Astrocyte (in vitro differentiated cells and primary cell): Measurements from ENCODE around the gene TH. TPM values are rescaled to one million over a fixed set of nuclear protein-coding genes. Genes with fewer than 3 reads are reported as not detected.

Experiments
- DNase-seq: peaks from one replicate; pipeline ENCODE4 v3.0.0-alpha.2; 2010; ENCODE audit warnings: low read depth
- FAIRE-seq: peaks from 2 replicates; lab custom pipeline; 2011; peaks lifted over from hg19 to GRCh38; lab: Jason Lieb, UNC
- H2AFZ ChIP-seq: 2 replicates; pipeline ENCODE4 v1.6.0; 2012; ENCODE audit warnings: low read depth, low read length, inconsistent platforms
- H3K27ac ChIP-seq: 2 replicates; pipeline ENCODE4 v1.5.1; 2011; ENCODE audit warnings: low read depth, low read length, inconsistent platforms
- H3K27me3 ChIP-seq: 2 replicates; pipeline ENCODE4 v1.6.0; 2011; ENCODE audit warnings: low read length, inconsistent platforms; ENCODE audit not compliant: insufficient read depth
- H3K36me3 ChIP-seq: 2 replicates; pipeline ENCODE4 v1.5.1; 2011; ENCODE audit warnings: low read length, inconsistent platforms; ENCODE audit not compliant: insufficient read depth
- H3K4me1 ChIP-seq: 2 replicates; pipeline ENCODE4 v1.5.1; 2011; ENCODE audit warnings: low read length, inconsistent platforms; ENCODE audit not compliant: insufficient read depth
- H3K4me2 ChIP-seq: 2 replicates; pipeline ENCODE4 v1.6.0; 2012; ENCODE audit warnings: low read length, inconsistent platforms
- H3K4me3 ChIP-seq: 2 replicates; pipeline ENCODE4 v1.5.1; 2011; ENCODE audit warnings: low read depth, mild to moderate bottlenecking, low read length, inconsistent platforms; ENCODE audit not compliant: insufficient read depth
- H3K79me2 ChIP-seq: 2 replicates; pipeline ENCODE4 v1.6.0; 2012; ENCODE audit warnings: mild to moderate bottlenecking, low read length, inconsistent platforms; ENCODE audit not compliant: insufficient read depth
- H3K9ac ChIP-seq: 2 replicates; pipeline ENCODE4 v1.6.0; 2012; ENCODE audit warnings: mild to moderate bottlenecking, low read length, inconsistent platforms
- H3K9me3 ChIP-seq: 2 replicates; pipeline ENCODE4 v1.5.1; 2012; ENCODE audit warnings: low read depth, mild to moderate bottlenecking, low read length, inconsistent platforms; ENCODE audit not compliant: insufficient read depth
- H4K20me1 ChIP-seq: 2 replicates; pipeline ENCODE4 v1.6.0; 2012; ENCODE audit warnings: low read length, inconsistent platforms; ENCODE audit not compliant: insufficient read depth
- H3K27ac Mint-ChIP-seq: one replicate; pipeline ENCODE4 v1.8.0; 2021; ENCODE audit warnings: mild to moderate bottlenecking, mixed read lengths; ENCODE audit not compliant: unreplicated experiment
- H3K27me3 Mint-ChIP-seq: one replicate; pipeline ENCODE4 v1.8.0; 2021; ENCODE audit warnings: low read depth, mixed read lengths; ENCODE audit not compliant: unreplicated experiment
- H3K36me3 Mint-ChIP-seq: one replicate; pipeline ENCODE4 v1.8.0; 2021; ENCODE audit warnings: low read depth, mixed read lengths; ENCODE audit not compliant: unreplicated experiment
- H3K4me1 Mint-ChIP-seq: one replicate; pipeline ENCODE4 v1.8.0; 2021; ENCODE audit warnings: low read depth, mixed read lengths; ENCODE audit not compliant: unreplicated experiment
- H3K4me3 Mint-ChIP-seq: one replicate; pipeline ENCODE4 v1.8.0; 2021; ENCODE audit warnings: mild to moderate bottlenecking, moderate library complexity, mixed read lengths; ENCODE audit not compliant: unreplicated experiment
- H3K9me3 Mint-ChIP-seq: one replicate; pipeline ENCODE4 v1.8.0; 2021; ENCODE audit warnings: mild to moderate bottlenecking, mixed read lengths; ENCODE audit not compliant: unreplicated experiment
- EZH2 ChIP-seq: IDR thresholded peaks from 2 replicates; pipeline ENCODE4 v1.6.1; 2012; ENCODE audit warnings: mild to moderate bottlenecking, low read length, inconsistent platforms; ENCODE audit not compliant: insufficient read depth
- total RNA-seq: library from RNA; stranded (reverse); gene quantifications from 2 replicates; pipeline ENCODE4 v1.2.1, GENCODE V29; 2021
- TF ChIP-seq, protein P1 (sequence below): IDR thresholded peaks from 2 replicates; pipeline ENCODE4 v1.5.1; 2011; ENCODE audit warnings: low read depth, mild to moderate bottlenecking, inconsistent platforms, low read length, moderate library complexity; ENCODE audit not compliant: insufficient read depth

The TH gene
- total RNA-seq, 1 donor from 2014 or later: not detected

DNA sequence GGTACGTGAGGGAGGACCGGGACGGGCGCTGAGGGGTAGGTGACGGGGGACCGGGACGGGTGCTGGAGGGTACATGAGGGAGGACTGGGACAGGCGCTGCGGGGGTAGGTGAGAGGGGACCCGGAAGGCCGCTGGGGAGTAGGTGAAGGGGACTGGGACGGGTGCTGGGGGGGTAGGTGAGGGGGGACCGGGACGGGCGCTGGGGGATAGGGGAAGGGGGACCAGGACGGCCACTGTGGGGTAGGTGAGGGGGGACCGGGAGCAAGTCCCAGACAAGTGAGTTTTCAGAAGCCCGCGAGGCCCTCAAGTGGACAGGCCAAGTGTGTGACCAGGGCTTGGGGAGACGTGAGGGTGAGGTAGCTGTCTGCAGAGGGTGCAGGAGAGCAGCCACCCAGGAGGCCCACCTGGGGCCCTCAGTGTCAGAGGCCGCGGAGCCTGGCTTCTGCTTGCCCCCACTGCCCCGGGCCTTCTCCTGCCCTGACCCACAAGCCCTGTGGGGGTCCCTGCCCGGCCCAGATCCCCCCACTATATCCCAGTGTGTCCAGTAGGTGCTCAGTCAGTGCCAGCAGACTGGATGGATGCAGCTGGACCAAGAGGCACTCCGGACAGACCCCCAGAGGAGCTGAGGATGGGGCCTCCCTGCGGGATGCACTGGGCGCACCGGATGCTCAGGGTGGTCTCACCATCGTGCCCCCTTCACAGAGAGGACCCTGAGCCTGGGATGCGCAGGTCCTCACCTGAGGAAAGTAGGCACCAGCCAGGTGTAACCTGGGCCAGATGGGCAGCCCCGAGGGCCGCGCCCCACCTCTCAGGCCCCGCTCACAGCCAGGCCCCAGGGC is 44.2 kb upstream of the TH start:
- Histone ChIP-seq H2AFZ (no peak overlapping the region), H3K27ac (no peak overlapping the region), H3K9me3 (no peaks in the 10 kb centered on the region), H3K4me3 (no peak overlapping the region), H3K36me3 (no peaks in the 10 kb centered on the region), H3K4me2 (no peak overlapping the region), H4K20me1 (no peaks in the 10 kb centered on the region), H3K9ac (no peak overlapping the region), H3K4me1 (no peaks in the 10 kb centered on the region), H3K79me2 (no peaks in the 10 kb centered on the region), H3K27me3 (peaks cover 17% of the 10 kb centered on the region)
- H3K27me3 Mint-ChIP-seq: peaks cover 43% of the 10 kb centered on the region
- H3K4me3 Mint-ChIP-seq: no peak overlapping the region
- no peak overlapping the region for H3K27ac Mint-ChIP-seq
- peaks cover 2% of the 10 kb centered on the region for H3K4me1 Mint-ChIP-seq
- DNase-seq (no peak), FAIRE-seq (no peak)
- TF ChIP-seq, protein P1, sequence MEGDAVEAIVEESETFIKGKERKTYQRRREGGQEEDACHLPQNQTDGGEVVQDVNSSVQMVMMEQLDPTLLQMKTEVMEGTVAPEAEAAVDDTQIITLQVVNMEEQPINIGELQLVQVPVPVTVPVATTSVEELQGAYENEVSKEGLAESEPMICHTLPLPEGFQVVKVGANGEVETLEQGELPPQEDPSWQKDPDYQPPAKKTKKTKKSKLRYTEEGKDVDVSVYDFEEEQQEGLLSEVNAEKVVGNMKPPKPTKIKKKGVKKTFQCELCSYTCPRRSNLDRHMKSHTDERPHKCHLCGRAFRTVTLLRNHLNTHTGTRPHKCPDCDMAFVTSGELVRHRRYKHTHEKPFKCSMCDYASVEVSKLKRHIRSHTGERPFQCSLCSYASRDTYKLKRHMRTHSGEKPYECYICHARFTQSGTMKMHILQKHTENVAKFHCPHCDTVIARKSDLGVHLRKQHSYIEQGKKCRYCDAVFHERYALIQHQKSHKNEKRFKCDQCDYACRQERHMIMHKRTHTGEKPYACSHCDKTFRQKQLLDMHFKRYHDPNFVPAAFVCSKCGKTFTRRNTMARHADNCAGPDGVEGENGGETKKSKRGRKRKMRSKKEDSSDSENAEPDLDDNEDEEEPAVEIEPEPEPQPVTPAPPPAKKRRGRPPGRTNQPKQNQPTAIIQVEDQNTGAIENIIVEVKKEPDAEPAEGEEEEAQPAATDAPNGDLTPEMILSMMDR: no peak
- no peak for TF ChIP-seq EZH2
- H3K9me3 Mint-ChIP-seq: peaks cover 4% of the 10 kb centered on the region
- H3K36me3 Mint-ChIP-seq: peaks cover 4% of the 10 kb centered on the region

DNA sequence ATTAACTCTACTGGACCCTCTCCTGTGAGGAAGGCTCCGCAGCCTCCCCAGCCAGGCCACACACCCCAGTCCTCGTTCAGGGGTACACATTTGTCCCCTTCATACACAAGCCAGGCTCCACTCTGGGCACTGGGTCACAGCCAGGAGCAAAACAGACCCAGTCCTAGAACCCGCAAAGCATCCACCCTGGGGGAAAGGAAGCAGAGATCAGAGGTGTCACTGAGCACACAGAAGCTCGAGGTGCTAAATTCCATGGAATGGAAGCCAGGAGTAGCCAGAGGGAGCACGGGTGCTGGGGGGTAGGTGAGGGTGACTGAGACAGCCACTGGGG is 43.6 kb upstream of the TH start:
- no peak overlapping the region for H3K4me3 Mint-ChIP-seq
- H3K27ac ChIP-seq: no peak overlapping the region
- FAIRE-seq: no peak
- no peaks in the 10 kb centered on the region for H4K20me1 ChIP-seq
- H3K9me3 ChIP-seq: no peaks in the 10 kb centered on the region
- H3K4me3 ChIP-seq: no peak overlapping the region
- peaks cover 4% of the 10 kb centered on the region for H3K36me3 Mint-ChIP-seq
- H3K79me2 ChIP-seq: no peaks in the 10 kb centered on the region
- no peak for TF ChIP-seq EZH2
- TF ChIP-seq, protein P1: no peak
- H3K36me3 ChIP-seq: no peaks in the 10 kb centered on the region
- no peak for DNase-seq
- H3K27ac Mint-ChIP-seq: no peak overlapping the region
- no peak overlapping the region for H3K4me2 ChIP-seq
- no peak overlapping the region for H2AFZ ChIP-seq
- no peak overlapping the region for H3K9ac ChIP-seq
- peaks cover 42% of the 10 kb centered on the region for H3K27me3 Mint-ChIP-seq
- H3K27me3 ChIP-seq: peaks cover 17% of the 10 kb centered on the region
- H3K4me1 ChIP-seq: no peaks in the 10 kb centered on the region
- peaks cover 2% of the 10 kb centered on the region for H3K4me1 Mint-ChIP-seq
- H3K9me3 Mint-ChIP-seq: peaks cover 4% of the 10 kb centered on the region

DNA sequence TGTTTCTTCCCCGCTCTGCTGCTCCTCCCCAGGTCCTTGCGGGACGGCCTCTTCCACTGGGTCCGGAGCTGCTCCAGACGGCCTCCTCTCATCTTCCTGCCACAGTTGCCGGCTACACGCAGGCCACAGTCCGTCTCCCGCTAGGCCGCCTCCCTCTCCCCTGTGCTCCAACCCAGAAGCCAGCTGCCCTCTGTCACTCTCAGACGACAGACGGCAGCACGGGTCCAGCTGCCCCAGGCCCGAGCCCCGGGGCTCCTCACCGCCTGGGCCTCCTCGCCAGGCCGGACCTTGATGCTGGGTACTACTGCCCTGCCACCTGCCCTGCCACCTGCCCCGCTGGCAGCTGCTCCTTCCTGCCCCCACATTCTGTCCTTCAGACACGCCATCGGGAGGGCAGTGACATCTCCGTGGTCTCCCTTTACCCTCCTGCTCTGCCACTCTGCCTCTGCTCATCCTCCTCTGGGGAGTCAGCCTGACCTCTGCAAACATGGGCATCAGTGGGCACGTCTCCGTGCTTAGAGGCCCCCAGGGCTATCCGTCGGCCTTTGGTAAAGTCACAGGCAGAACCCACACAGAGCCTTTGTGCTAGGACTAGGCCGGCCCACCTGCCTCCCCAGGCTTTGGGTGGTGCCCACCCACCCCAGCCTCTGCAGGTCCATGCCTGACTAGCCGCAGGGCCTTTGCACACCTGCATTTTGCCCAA is 43.1 kb upstream of the TH start:
- no peak overlapping the region for H3K9ac ChIP-seq
- no peaks in the 10 kb centered on the region for H3K79me2 ChIP-seq
- no peak overlapping the region for H3K27ac Mint-ChIP-seq
- H3K4me1 ChIP-seq: no peaks in the 10 kb centered on the region
- no peak overlapping the region for H3K27ac ChIP-seq
- H3K9me3 ChIP-seq: no peaks in the 10 kb centered on the region
- H3K4me2 ChIP-seq: no peak overlapping the region
- FAIRE-seq (no peak), DNase-seq (no peak)
- peaks cover 44% of the 10 kb centered on the region for H3K27me3 Mint-ChIP-seq
- TF ChIP-seq EZH2: no peak
- H3K36me3 Mint-ChIP-seq: peaks cover 4% of the 10 kb centered on the region
- H3K4me3 ChIP-seq: no peak overlapping the region
- H2AFZ ChIP-seq: no peak overlapping the region
- peaks cover 13% of the 10 kb centered on the region for H3K27me3 ChIP-seq
- no peaks in the 10 kb centered on the region for H3K36me3 ChIP-seq
- no peaks in the 10 kb centered on the region for H4K20me1 ChIP-seq
- no peak overlapping the region for H3K4me3 Mint-ChIP-seq
- peaks cover 4% of the 10 kb centered on the region for H3K9me3 Mint-ChIP-seq
- H3K4me1 Mint-ChIP-seq: peaks cover 2% of the 10 kb centered on the region
